ENCODE data around the gene MYL5. TPM values are rescaled to one million over a fixed set of nuclear protein-coding genes. Genes with fewer than 3 reads are reported as not detected.
A peak's percentile ranks its signal among the peaks of the same experiment; 100 is the strongest.

MYL5 gene
- total and polyA plus RNA-seq, 2 of the 13 experiments (the other 11 are each of a cell fraction or from before 2014, with no cell fraction given), result 6.5 to 16.0 TPM

- no peak for TF ChIP-seq ZSCAN29 (CRISPR knock-in tag; conservative IDR thresholded peaks at IDR 0.05)
- TF ChIP-seq RAD21 (CRISPR knock-in tag; IDR thresholded peaks at IDR 0.05), result no peak
- no peak for TF ChIP-seq ZNF382 (CRISPR knock-in tag; IDR thresholded peaks at IDR 0.05; ENCODE audit: borderline replicate concordance)
- no peak for TF ChIP-seq CHD4 (IDR thresholded peaks at IDR 0.05; ENCODE audit: borderline replicate concordance, low read length)
- TF ChIP-seq FOXO4 (CRISPR knock-in tag; conservative IDR thresholded peaks at IDR 0.05), result 0 out of 2 replicates have a peak, but pooled peaks have one; percentile 79
- no peak for TF ChIP-seq ZNF558 (CRISPR knock-in tag; IDR thresholded peaks at IDR 0.05; ENCODE audit: borderline replicate concordance)
- 0 out of 2 replicates have a peak, but pooled peaks have one; percentile 21 for TF ChIP-seq ATF7-NPFF (CRISPR knock-in tag; IDR thresholded peaks at IDR 0.05; ENCODE audit: low read depth)
- no peak for TF ChIP-seq ZNF609 (CRISPR knock-in tag; IDR thresholded peaks at IDR 0.05; ENCODE audit: borderline replicate concordance)
- no peak for TF ChIP-seq ZNF280D (CRISPR knock-in tag; IDR thresholded peaks at IDR 0.05)
- TF ChIP-seq HNRNPL (IDR thresholded peaks at IDR 0.05; ENCODE audit: low read depth, low read length), result no peak
- TF ChIP-seq DZIP1 (CRISPR knock-in tag; IDR thresholded peaks at IDR 0.05), result no peak
- no peak for TF ChIP-seq ZNF431 (CRISPR knock-in tag; IDR thresholded peaks at IDR 0.05; ENCODE audit: borderline replicate concordance, low read depth)
- no peak for TF ChIP-seq ZNF143 (CRISPR knock-in tag; IDR thresholded peaks at IDR 0.05)
- no peak for TF ChIP-seq ZNF773 (CRISPR knock-in tag; IDR thresholded peaks at IDR 0.05; ENCODE audit: borderline replicate concordance)
- TF ChIP-seq STAG1 (CRISPR knock-in tag; IDR thresholded peaks at IDR 0.05), result no peak
- no peak for TF ChIP-seq BRCA1 (CRISPR knock-in tag; IDR thresholded peaks at IDR 0.05)
These were observed 822 bp upstream of the MYL5 start (continued) for GRCh38 chr4:673349-674091.
